GM18505 (cell line): Measurements from ENCODE around the gene TACSTD2.
A peak's percentile ranks its signal among the peaks of the same experiment; 100 is the strongest.

Source experiments
- ATAC-seq: cut with Tn5 transposase; IDR thresholded peaks from one replicate; pipeline ENCODE4 v1.9.1; 2021; ENCODE audit not compliant: unreplicated experiment
- POLR2A ChIP-seq: IDR thresholded peaks from 4 replicates; pipeline ENCODE4 v1.6.1; 2011; ENCODE audit warnings: borderline replicate concordance; ENCODE audit not compliant: insufficient read depth, insufficient read length; ENCODE audit errors: extremely low read depth

TACSTD2 gene

GRCh38 chr1:58581641-58582040 is 4.6 kb upstream of the TACSTD2 start:
- no peak for TF ChIP-seq POLR2A
- no peak for ATAC-seq

- no peak for TF ChIP-seq POLR2A
- ATAC-seq, result no peak
Observed at GRCh38 chr1:58580186-58580585, 3.1 kb upstream of the TACSTD2 start.

GRCh38 chr1:58577654-58578030 is 590 bp upstream of the TACSTD2 start:
- TF ChIP-seq POLR2A, result no peak
- ATAC-seq, result no peak

- no peak for ATAC-seq
- no peak for TF ChIP-seq POLR2A
Observed at GRCh38 chr1:58576325-58576726, 726 bp downstream of the TACSTD2 start.

- TF ChIP-seq POLR2A, result no peak
- no peak for ATAC-seq
Observed at GRCh38 chr1:58575551-58576324, 1.3 kb downstream of the TACSTD2 start.

- TF ChIP-seq POLR2A, result no peak
- no peak for ATAC-seq
Observed at GRCh38 chr1:58574816-58575215, 2.2 kb downstream of the TACSTD2 start.

- ATAC-seq, result peak; percentile 93
- no peak for TF ChIP-seq POLR2A
Observed at GRCh38 chr1:58573705-58574591, 3.1 kb downstream of the TACSTD2 start.

GRCh38 chr1:58573138-58573537 is 3.9 kb downstream of the TACSTD2 start:
- ATAC-seq, result peak; percentile 4
- no peak for TF ChIP-seq POLR2A

- no peak for ATAC-seq
- no peak for TF ChIP-seq POLR2A
Observed at GRCh38 chr1:58572690-58573089, 4.4 kb downstream of the TACSTD2 start.

- no peak for TF ChIP-seq POLR2A
- no peak for ATAC-seq
Observed at GRCh38 chr1:58571616-58572015, 5.4 kb downstream of the TACSTD2 start.

- ATAC-seq, result no peak
- TF ChIP-seq POLR2A, result no peak
Observed at GRCh38 chr1:58570817-58571216, 6.2 kb downstream of the TACSTD2 start.

- ATAC-seq, result no peak
- TF ChIP-seq POLR2A, result no peak
Observed at GRCh38 chr1:58570094-58570493, 7.0 kb downstream of the TACSTD2 start.

GRCh38 chr1:58568911-58569310 is 8.1 kb downstream of the TACSTD2 start:
- TF ChIP-seq POLR2A, result no peak
- ATAC-seq, result no peak
